DND-41 (cell line): Measurements from ENCODE around the gene CHMP2A.

Source experiments
- ATAC-seq: fragments of 200-7000 bp; cut with Tn5 transposase; 3 replicates; pipeline ENCODE4 v1.9.1; 2021; ENCODE audit warnings: low read depth; ENCODE audit not compliant: insufficient read depth
- DNase-seq: peaks from one replicate; pipeline ENCODE4 v3.0.0-alpha.2; 2020
- H2AFZ ChIP-seq: 2 replicates; pipeline ENCODE4 v1.6.0; 2012; ENCODE audit warnings: low read depth, low read length
- H3K27ac ChIP-seq: 2 replicates; pipeline ENCODE4 v1.5.1; 2012; ENCODE audit warnings: low read length, inconsistent platforms
- H3K27me3 ChIP-seq: fragments of 200-600 bp; sonication (generic); 2 replicates; pipeline ENCODE4 v1.6.0; 2012; ENCODE audit warnings: low read length, mild to moderate bottlenecking, inconsistent platforms; ENCODE audit not compliant: insufficient read depth, poor library complexity
- H3K36me3 ChIP-seq: 2 replicates; pipeline ENCODE4 v1.5.1; 2012; ENCODE audit warnings: low read length, inconsistent platforms; ENCODE audit not compliant: insufficient read depth
- H3K4me1 ChIP-seq: 2 replicates; pipeline ENCODE4 v1.5.1; 2012; ENCODE audit warnings: mild to moderate bottlenecking, low read length; ENCODE audit not compliant: insufficient read depth
- H3K4me2 ChIP-seq: 2 replicates; pipeline ENCODE4 v1.6.0; 2012; ENCODE audit warnings: mild to moderate bottlenecking, moderate library complexity, low read length, inconsistent platforms; ENCODE audit not compliant: insufficient read depth
- H3K4me3 ChIP-seq, 2 experiments: fragments of 200-600 bp in 1 of 2; shearing (Covaris generic) in 1 of 2; 2 replicates each; pipeline ENCODE4 v1.5.1; 2012 to 2016; ENCODE audit warnings: inconsistent platforms in 2 of 2, low read length in 2 of 2, mild to moderate bottlenecking in 2 of 2, low read depth in 1 of 2, moderate library complexity in 1 of 2
- H3K79me2 ChIP-seq: 2 replicates; pipeline ENCODE4 v1.6.0; 2012; ENCODE audit warnings: low read length, inconsistent platforms; ENCODE audit not compliant: insufficient read depth
- H3K9ac ChIP-seq: 2 replicates; pipeline ENCODE4 v1.6.0; 2012; ENCODE audit warnings: low read depth, mild to moderate bottlenecking, inconsistent platforms, low read length, moderate library complexity
- H3K9me3 ChIP-seq: 2 replicates; pipeline ENCODE4 v1.5.1; 2012; ENCODE audit warnings: low read length, moderate library complexity, mild to moderate bottlenecking, inconsistent platforms; ENCODE audit not compliant: insufficient read depth, severe bottlenecking
- H4K20me1 ChIP-seq: 2 replicates; pipeline ENCODE4 v1.6.0; 2012; ENCODE audit warnings: low read length; ENCODE audit not compliant: insufficient read depth
- CTCF ChIP-seq: IDR thresholded peaks from 2 replicates; pipeline ENCODE4 v1.5.1; 2012; ENCODE audit warnings: borderline replicate concordance, low read length, moderate library complexity, mild to moderate bottlenecking; ENCODE audit not compliant: poor library complexity, severe bottlenecking; ENCODE audit errors: extremely low read depth
- EZH2 ChIP-seq: IDR thresholded peaks from 3 replicates; pipeline ENCODE4 v1.6.1; 2012; ENCODE audit warnings: borderline replicate concordance, low read depth, mild to moderate bottlenecking, moderate library complexity, low read length, inconsistent platforms; ENCODE audit not compliant: severe bottlenecking

CHMP2A gene

GRCh38 chr19:58562122-58563033 is 7.5 kb upstream of the CHMP2A start:
- no peak for TF ChIP-seq CTCF
- TF ChIP-seq EZH2, result no peak
- peaks cover 10% of the 10 kb centered on the region for H4K20me1 ChIP-seq
- H3K79me2 ChIP-seq, result peaks cover 50% of the 10 kb centered on the region
- H3K4me1 ChIP-seq, result peaks cover 19% of the 10 kb centered on the region
- H3K9me3 ChIP-seq, result no peaks in the 10 kb centered on the region
- ATAC-seq, result no peak
- H3K36me3 ChIP-seq, result peaks cover 24% of the 10 kb centered on the region
- no peak for DNase-seq
- H3K4me2 ChIP-seq, result no peak overlapping the region
- H2AFZ ChIP-seq, result no peak overlapping the region
- H3K4me3 ChIP-seq, result no peak overlapping the region
- no peak overlapping the region for H3K9ac ChIP-seq
- H3K27ac ChIP-seq, result no peak overlapping the region
- H3K27me3 ChIP-seq, result no peaks in the 10 kb centered on the region

DNA sequence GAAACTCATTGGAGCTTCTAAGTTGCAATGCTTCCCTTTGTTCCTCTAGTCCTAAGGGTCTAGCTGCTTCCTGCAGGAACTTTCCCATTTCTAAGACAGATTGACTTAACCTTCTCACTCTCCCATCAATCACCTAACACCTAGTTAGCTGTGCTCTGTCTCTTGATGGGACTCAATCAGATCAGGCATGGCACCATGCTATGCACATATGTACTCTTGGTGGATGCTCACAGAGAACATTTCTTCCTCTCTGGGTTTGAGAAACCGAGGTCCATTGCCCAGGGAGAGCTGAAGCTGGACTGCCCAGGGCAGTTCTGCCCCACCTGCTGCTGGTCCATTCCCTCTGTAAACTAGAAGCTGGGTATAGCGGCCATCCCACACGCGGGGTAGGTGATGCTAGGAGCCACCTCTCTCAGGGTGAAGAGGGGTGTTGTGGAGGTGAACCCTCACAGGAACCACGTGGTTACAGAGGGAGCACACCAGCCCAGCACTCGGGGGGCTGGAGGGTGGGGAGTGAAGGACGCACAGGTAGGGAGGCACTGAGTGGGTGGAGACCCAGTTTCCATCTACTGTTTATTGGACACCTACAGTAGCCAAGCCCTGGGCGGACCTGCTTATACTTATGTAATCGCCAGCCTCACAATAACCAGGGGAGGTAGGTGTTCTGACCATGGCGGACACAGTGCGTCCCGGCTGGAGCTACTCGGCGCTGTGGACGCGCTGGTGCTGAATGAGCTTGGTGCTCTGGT is 6.6 kb upstream of the CHMP2A start:
- no peak overlapping the region for H2AFZ ChIP-seq
- no peak overlapping the region for H3K4me2 ChIP-seq
- H3K79me2 ChIP-seq, result peaks cover 59% of the 10 kb centered on the region
- no peak for TF ChIP-seq EZH2
- no peak for TF ChIP-seq CTCF
- no peak overlapping the region for H3K4me3 ChIP-seq
- H3K27ac ChIP-seq, result no peak overlapping the region
- no peak for ATAC-seq
- peaks cover 28% of the 10 kb centered on the region for H3K4me1 ChIP-seq
- H3K9me3 ChIP-seq, result no peaks in the 10 kb centered on the region
- no peak overlapping the region for H3K9ac ChIP-seq
- H3K36me3 ChIP-seq, result peaks cover 27% of the 10 kb centered on the region
- peaks cover 16% of the 10 kb centered on the region for H4K20me1 ChIP-seq
- H3K27me3 ChIP-seq, result no peaks in the 10 kb centered on the region
- DNase-seq, result no peak

DNA sequence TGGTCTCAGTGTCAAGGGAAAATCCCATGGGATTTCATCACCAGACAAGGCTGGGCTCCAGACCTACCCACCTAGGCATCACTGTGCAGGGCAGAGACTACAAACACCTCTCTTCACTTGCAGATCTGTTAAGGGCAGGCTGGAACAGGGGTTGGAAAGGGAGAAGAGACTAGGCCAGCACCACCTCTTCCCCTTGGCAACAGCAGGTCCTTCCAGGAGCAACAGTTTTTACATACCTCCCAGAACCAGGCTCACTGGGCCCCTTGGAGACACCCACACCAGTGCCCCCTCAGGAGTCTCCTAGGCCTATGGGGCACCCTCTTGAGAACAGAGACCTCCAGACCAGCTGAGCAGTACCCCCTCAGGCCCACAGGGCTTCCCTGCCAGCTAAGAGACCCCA is 6.0 kb upstream of the CHMP2A start:
- no peaks in the 10 kb centered on the region for H3K27me3 ChIP-seq
- no peak for TF ChIP-seq CTCF
- TF ChIP-seq EZH2, result no peak
- 0 out of 2 replicates have a peak overlapping the region, but pooled peaks have one; percentile 80 for H3K4me2 ChIP-seq
- H4K20me1 ChIP-seq, result peaks cover 20% of the 10 kb centered on the region
- peaks cover 65% of the 10 kb centered on the region for H3K79me2 ChIP-seq
- no peaks in the 10 kb centered on the region for H3K9me3 ChIP-seq
- H3K9ac ChIP-seq, result no peak overlapping the region
- 0 out of 2 replicates have a peak overlapping the region, but pooled peaks have one; percentile 2 for H3K27ac ChIP-seq
- DNase-seq, result no peak
- ATAC-seq, result no peak
- H3K36me3 ChIP-seq, result peaks cover 33% of the 10 kb centered on the region
- no peak overlapping the region for H2AFZ ChIP-seq
- no peak overlapping the region for H3K4me3 ChIP-seq
- peaks cover 34% of the 10 kb centered on the region for H3K4me1 ChIP-seq
